HG03565 (cell line): Measurements from ENCODE around the gene SLC27A3.

Experiments
- ATAC-seq: cut with Tn5 transposase; IDR thresholded peaks from one replicate; pipeline ENCODE4 v1.9.1; 2021; ENCODE audit warnings: mild to moderate bottlenecking, moderate library complexity; ENCODE audit not compliant: unreplicated experiment

The SLC27A3 gene

GRCh38 chr1:153796786-153797659 is 21.8 kb downstream of the SLC27A3 start:
- peak; percentile 56 for ATAC-seq

GRCh38 chr1:153798468-153798780 is 23.2 kb downstream of the SLC27A3 start:
- ATAC-seq, result no peak

- no peak for ATAC-seq
These were observed 23.8 kb downstream of the SLC27A3 start for GRCh38 chr1:153799016-153799415.

DNA sequence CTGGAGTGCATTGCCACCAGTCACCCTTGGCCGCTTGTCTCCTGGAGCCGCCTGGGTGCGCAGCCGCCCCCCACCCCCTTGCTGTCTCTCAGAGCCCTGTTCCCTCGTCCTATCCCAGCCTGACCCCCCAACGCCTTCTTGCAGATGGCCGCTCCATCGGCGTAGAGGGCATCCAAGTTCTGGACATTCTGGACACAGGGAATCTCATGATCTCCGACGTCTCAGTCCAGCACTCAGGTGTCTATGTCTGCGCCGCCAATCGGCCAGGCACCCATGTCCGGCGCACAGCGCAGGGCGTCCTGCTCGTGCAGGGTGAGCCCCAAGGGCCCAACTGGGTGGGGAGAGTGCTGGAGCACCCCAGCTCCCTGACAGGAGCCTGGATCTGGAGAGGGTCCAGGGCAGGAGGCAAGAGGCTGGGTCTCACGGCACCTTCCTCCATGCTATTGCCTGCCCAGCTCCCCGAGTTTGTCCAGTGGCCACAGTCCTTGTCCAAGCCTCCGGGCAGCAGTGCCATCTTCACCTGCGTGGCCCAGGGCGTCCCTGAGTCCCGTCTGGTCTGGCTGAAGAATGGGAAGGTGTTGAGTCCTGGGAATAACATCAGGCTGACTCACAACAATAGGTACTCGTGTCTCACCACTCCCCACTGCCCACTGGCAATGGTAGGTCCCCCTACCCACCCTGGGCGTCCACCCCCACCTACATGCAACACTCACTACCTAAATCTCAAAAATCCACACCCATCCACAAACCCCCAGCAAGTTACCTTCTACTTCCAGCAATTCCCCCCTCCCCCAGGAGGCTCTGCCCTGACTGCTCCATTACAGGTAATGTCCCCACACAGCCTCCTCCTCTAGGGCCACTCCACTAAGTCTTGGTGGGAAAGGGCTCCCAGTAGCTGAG is 24.6 kb downstream of the SLC27A3 start:
- no peak for ATAC-seq

DNA sequence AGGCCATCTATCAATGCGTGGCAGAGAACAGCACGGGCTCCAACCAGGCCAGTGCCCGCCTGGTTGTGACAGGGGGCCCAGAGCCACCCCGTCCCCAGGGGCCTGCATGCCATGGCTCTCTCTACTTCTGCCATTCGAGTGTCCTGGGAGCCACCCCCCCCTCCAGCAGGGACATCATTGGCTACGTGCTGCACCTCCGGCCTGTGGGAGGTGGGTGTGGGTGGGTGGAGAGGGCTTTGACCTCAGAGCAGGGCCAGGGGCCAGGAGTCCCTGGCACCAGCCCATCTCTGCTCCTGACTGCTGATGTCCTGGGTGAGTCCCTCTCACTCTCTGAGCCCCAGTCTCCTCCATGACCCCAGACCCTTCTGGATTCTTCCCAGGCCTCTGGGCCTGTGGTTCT is 25.3 kb downstream of the SLC27A3 start:
- ATAC-seq, result no peak

GRCh38 chr1:153801028-153801625 is 25.9 kb downstream of the SLC27A3 start:
- no peak for ATAC-seq

DNA sequence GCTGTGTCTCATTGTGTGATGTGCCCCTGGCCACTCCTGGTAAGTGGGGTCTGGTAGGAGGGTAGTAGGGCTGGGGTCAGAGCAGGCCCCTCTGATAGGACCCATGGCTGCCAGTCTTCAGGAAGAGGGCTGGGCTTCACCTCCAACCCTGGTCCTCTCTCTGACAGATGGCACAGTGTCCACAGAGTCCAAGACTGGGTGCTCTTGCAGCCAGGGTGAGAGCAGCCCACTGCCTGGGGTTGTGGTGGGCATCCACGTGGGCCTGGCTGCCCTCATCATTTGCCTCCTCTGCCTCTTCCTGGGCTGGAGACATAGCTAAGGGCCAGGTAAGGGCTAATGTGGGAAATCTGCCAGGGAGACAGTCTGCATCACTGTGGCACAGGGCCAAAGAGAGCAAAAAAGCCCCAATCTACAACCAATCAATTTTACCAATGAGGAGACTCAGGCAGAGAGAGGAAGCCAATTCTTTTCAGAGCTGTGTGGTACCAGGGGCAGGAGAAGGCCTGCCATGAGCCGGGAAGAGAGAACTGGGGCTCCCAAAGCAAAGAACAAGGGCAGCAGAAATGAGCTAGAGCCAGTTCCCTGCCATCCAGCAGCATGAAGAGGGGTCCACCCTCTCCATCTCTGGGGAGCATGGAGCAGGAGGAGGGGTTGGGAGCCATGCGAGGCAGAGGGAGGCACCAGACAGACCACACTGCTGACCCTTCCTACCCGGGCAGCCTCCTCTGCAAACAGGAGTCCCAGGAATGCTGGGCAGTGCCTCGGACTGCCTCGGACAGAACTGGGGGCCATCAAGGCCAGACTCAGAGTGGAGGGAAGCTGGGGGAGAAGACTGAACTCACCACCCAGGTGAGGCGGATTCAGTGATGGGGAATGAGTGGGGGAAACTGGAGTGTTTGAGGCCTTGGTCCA is 26.8 kb downstream of the SLC27A3 start:
- ATAC-seq, result no peak

DNA sequence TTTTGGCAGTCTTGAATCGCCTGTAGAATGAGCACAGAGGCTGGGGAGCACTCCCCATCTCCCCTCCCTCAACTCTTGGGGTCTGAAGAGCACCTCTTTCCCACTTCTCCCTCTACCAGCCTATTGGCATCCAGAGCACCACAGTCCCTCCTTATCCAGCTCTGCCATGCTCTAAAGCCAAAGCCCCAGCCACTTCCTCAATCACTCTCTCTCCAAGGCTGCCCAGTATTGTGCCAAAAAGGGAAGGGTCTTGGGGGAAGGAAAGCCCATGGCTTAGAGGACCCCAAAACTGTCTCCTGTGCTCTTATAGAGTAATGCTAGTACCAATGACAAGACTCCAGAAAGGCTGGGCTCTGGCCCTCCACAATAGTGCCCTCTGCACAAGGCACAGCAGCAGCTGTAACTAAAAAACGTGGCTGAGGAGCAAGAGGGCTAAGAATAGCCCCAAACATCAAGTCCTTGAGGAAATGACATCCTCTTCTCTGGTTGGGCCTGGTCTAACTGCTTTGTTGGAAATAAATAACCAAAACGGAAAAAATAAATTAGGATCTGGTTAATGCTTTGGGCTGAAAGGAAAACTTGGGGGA is 28.4 kb downstream of the SLC27A3 start:
- ATAC-seq, result no peak

DNA sequence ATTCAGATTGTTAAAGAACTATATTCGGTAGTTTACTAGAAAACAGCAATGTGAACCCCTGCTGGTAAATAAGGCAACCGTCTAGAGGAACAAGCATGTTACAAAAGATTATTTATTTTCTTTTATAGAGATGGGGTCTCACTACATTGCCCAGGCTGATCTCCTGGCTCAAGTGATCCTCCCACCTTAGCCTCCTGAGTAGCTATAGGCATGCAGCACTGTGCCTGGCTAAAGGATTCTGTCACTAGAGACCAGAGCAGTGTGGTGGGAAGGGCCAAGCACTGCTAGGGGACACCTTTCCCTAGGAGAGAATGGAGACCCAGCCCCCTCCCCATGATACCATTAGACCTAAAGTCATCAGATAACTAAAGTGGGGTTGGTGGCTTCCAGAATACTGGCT is 28.9 kb downstream of the SLC27A3 start:
- ATAC-seq, result no peak

- ATAC-seq, result peak; percentile 91
These were observed 30.0 kb downstream of the SLC27A3 start for GRCh38 chr1:153805042-153805745.

GRCh38 chr1:153805886-153806719 is 30.9 kb downstream of the SLC27A3 start:
- no peak for ATAC-seq

- no peak for ATAC-seq
These were observed 41.2 kb downstream of the SLC27A3 start for GRCh38 chr1:153816283-153816889.

GRCh38 chr1:153818876-153819275 is 43.7 kb downstream of the SLC27A3 start:
- ATAC-seq, result no peak

DNA sequence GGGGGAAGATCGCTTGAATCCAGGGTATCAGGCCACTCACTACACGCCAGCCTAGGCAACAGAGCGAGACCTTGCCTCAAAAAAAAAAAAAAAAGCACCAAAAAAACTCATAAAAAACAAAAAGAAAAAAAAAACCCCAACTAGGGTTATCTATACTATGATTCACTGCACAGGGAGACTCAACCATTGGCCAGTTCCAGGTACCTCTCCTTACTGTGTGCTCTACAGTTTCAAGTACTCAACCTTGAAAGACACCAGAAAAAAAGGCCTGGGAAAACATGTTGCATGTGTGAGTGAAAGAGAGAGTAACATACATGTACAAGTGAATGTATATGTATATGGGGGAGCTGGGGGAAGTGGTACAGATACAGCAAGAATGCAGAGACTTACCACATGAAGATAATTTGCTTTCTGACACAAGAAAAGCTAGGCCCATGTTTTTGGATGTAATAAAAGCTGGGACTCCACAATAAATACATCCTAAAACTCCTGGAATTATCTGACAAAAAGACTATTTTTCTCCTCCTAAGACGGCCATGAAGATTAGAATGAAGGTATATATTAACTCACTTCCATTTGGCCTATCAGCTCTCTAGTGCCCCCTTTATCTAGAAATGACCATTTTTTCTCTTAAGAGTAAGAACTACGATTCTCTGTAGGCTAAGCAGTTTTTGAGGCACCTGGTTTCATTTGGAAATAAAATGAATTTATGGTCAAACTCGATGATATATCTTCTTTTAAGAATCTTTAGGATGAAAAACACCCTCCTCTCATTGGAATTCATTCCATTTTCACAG is 52.2 kb downstream of the SLC27A3 start:
- ATAC-seq, result no peak
